NCI-H1436 (cell line): ENCODE results near the gene OR1J4.
"Not testable (repeated sequence)": the region's sequence is repeated elsewhere in the genome, so short reads cannot be mapped to it uniquely, and the experiment has no call there.

ENCODE experiments used
- DNase-seq: peaks from one replicate; lab custom pipeline; 2025; lab: John Stamatoyannopoulos, UW

OR1J4 gene, protein sequence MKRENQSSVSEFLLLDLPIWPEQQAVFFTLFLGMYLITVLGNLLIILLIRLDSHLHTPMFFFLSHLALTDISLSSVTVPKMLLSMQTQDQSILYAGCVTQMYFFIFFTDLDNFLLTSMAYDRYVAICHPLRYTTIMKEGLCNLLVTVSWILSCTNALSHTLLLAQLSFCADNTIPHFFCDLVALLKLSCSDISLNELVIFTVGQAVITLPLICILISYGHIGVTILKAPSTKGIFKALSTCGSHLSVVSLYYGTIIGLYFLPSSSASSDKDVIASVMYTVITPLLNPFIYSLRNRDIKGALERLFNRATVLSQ

DNA sequence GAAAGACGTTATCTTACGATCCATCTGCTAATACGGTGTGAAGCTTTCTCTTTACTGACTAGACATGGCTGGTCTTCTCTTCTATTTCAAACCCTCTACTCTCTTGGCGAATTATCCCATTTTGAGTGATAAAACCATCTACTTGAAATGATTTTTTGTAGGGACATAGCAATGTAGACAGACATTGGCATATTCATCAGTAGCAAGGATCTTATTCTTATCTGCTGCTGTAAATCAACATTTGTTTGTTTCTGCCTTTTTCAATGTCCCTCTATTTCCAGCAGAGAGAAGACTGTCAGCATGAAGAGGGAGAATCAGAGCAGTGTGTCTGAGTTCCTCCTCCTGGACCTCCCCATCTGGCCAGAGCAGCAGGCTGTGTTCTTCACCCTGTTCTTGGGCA is at the start of gene OR1J4:
OR1J4 (plus strand) TSS at position 301 of the 400 bp plus-strand sequence; CDS start at position 301, 0 bp downstream.
- no peak for DNase-seq

- DNase-seq: no peak
Measured at GRCh38 chr9:122474561-122474960, 44.4 kb upstream of the OR1J4 start.

GRCh38 chr9:122475717-122476116 is 43.2 kb upstream of the OR1J4 start:
- DNase-seq: no peak

DNA sequence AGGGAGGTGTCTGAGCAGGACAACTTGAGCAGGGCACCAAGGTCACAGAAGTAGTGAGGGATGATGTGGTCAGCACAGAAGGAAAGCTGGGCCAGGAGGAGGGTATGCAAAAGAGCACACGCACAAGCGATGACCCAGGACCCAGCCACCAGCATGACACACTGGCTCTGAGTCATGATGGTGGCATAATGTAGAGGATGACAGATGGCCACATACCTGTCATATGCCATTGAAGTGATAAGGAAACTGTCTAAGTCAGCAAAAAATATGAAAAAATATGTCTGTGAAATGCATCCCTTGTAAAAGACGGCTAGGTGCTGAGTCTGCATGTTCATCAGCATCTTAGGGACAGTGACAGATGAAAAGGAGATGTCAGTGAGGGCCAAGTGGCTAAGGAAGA is 41.6 kb upstream of the OR1J4 start:
- DNase-seq: no peak

DNA sequence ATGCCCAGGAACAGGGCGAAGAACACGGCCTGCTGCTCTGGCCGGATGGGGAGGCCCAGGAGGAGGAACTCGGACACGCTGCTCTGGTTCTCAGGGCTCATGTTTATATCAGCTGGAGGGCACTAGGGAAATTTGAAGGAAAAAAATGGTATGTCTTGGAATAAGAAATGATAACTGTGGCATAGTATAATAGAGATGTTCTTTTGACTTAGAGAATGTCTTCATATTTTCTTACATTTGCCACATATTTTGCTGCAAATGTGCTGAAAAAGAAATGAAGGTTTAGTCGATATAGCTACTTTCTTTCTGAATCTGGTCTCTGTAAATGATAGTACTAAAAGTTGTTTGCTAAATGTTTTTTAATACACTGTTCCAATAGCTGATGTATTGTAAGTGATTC is 41.1 kb upstream of the OR1J4 start, which contains the start of gene OR1J1:
OR1J1 (minus strand) TSS at position 101 of the 400 bp plus-strand sequence; CDS start at position 101, 0 bp downstream.
- DNase-seq: no peak

GRCh38 chr9:122479062-122479461 is 39.9 kb upstream of the OR1J4 start:
- no peak for DNase-seq

GRCh38 chr9:122498883-122499288 is 20.1 kb upstream of the OR1J4 start:
- DNase-seq: peak; percentile 19

- no peak for DNase-seq
Measured at GRCh38 chr9:122506964-122507363, 12.0 kb upstream of the OR1J4 start.

DNA sequence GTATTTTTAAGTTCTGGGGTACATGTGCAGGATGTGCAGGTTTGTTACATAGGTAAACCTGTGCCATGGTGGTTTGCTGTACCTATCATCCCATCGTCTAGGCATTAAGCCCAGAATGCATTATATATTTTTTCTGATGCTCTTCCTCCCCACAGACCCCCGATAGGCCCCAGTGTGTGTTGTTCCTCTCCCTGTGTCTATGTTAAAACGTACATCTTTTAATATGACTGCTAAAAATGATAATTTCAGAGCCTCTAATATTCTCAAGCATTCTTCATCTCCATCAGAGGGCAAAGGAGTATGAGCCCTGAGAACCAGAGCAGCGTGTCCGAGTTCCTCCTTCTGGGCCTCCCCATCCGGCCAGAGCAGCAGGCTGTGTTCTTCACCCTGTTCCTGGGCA is 8.4 kb upstream of the OR1J4 start, which contains the start of gene OR1J2:
OR1J2 (plus strand) TSS at position 301 of the 400 bp plus-strand sequence; CDS start at position 301, 0 bp downstream.
- no peak for DNase-seq

GRCh38 chr9:122518226-122518625 is 715 bp upstream of the OR1J4 start:
- DNase-seq: no peak

DNA sequence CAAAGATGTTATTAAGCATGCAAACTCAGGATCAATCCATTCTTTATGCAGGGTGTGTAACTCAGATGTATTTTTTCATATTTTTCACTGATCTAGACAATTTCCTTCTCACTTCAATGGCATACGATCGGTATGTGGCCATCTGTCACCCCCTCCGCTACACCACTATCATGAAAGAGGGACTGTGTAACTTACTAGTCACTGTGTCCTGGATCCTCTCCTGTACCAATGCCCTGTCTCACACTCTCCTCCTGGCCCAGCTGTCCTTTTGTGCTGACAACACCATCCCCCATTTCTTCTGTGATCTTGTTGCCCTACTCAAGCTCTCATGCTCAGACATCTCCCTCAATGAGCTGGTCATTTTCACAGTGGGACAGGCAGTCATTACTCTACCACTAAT is 435 bp downstream of the OR1J4 start:
- no peak for DNase-seq

DNA sequence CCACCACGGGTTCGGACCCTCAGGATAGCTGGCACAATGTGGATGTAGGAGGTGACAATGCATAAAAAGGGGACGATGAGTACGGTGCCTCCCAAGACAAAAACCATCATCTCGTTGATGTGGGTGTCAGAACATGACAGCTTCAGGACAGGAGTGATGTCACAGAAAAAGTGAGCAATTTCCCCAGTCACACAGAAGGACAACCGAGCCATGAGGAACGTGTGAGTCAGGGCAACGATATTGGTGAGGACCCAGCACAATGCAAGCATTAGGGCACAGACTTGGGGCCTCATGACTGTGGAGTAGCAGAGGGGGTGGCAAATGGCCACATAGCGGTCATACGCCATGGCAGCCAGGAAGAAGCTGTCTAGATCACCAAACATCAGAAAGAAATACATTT is 7.7 kb downstream of the OR1J4 start:
- DNase-seq: no peak

DNA sequence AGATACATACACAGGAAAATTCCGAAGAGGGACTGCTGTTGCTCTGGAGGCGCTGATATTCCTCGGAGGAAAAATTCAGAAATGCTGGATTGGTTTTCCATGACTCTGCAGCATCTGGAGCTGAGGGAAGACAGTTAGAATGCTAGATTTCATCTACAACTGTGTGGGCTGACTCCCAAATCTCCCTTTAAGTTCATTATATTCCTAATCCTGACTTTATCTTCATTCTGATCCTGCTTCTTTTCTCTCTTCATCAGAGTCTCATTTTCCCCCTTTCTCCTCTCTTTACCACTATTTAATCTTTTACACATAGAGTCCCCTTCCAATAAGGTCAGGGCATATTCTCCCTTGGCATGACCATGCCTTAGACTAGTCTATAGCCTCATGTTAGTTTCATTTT is 8.3 kb downstream of the OR1J4 start, which contains the start of gene OR1N1:
OR1N1 (minus strand) TSS at position 101 of the 400 bp plus-strand sequence; CDS start at position 101, 0 bp downstream.
- no peak for DNase-seq

GRCh38 chr9:122531157-122531556 is 12.2 kb downstream of the OR1J4 start:
- DNase-seq: not testable (repeated sequence)

GRCh38 chr9:122536134-122536533 is 17.2 kb downstream of the OR1J4 start:
- DNase-seq: no peak

GRCh38 chr9:122537066-122537465 is 18.1 kb downstream of the OR1J4 start:
- DNase-seq: not testable (repeated sequence)

DNA sequence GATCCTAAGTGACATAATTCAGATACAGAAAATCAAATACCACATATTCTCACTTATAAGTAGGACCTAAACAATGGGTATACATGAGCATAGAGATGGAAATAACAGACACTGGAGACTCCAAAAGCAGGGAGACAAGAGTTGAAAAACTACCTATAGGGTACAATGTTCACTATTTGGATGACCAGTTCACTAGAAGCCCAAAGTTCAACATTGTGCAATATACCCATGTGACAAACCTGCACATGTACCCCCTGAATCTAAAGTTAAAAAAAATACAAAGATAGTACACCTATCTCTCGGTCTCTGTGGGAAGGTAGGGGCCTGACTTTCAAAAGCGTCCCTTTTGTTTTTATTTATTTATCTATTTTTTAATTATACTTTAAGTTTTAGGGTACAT is 19.8 kb downstream of the OR1J4 start:
- DNase-seq: no peak

DNA sequence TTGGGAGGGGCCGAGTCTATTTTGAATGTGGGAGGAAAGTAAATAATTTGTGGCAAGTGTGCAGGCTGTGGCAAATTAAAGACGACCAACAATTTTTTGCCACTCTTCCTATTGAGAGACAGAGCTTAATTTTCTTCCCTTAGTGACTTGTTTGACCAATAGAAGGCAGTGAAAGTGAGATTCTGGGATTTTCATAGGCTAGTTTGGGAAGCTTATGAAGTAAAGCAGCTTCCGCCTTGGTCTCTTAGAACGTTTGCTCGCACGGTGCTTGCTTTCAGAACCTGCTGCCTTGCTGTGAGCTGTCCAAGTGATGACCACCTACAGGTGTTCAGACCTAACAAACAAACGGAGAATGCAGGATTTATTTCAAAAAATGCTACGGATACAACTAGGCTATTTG is 27.3 kb downstream of the OR1J4 start:
- DNase-seq: no peak

DNA sequence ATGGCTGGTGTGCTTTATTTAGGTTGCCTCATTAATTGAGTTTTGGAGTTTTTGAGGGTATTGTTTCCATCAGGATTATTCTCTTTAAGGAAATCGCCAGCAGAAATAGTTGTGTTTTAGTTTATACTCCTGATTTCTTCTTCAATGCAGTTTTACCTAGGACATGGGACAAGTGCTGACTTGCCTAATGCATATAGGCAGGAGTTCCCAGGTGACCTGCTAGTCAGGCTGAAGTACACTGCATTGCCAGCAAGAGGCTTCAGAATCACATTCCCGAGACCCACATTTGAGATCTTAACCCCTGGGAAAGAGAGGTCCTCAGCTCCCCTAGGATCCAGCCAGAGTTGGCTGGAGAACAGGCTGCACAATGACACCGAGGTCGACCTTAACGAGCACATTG is 32.4 kb downstream of the OR1J4 start:
- no peak for DNase-seq

- no peak for DNase-seq
Measured at GRCh38 chr9:122552812-122553211, 33.9 kb downstream of the OR1J4 start, which contains the start of gene OR1N2. TSS of gene OR1N2 (plus strand) at chr9:122553112. CDS start at chr9:122553212, 100 bp downstream.

DNA sequence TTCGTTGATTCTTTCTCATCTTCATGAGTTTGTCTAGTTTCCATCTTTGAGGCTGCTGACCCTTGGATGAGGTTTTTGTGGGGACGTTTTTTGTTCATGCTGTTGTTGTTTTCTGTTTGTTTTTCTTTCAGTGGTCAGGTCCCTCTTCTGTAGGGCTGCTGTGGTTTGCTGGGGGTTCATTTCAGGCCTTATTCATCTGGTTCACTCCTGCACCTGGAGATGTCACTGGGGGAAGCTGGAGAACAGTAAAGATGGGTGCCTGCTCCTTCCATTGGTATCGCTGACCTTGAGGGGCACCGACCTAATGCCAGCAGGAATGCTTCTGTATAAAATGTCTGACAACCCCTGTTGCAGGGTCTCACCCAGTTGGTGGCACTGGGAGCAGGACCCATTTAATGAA is 42.5 kb downstream of the OR1J4 start:
- no peak for DNase-seq

DNA sequence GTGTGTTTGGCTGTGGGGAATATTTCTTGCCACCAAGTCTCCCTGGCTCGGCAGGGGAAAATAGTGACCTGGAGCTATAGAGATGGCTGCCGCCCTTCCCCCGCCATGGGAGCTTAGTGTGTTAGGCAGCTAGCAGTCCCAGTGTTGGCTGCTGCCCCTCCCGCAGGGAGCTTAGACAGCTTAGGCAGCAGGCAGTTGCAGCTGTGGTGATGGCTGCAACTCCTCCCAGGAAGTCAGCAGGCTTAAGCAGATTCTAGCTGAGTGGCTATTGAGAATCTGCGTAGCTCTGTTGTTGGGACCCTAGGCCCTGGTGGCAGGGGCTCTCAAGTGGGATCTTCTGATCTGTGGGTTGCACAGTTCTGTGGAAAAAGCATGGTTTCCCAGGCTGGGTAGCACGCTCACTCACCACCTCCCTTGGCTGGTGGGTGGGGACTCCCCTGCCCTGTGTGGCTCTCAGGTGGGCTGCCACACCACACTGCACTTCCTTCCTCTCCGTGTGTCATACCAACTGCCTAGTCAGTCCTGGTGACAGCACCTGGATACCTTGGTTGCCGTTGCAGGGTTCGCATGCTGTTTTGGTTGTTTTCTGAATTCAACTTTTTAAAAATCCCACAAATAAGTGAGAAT is 43.3 kb downstream of the OR1J4 start:
- DNase-seq: no peak

GRCh38 chr9:122567901-122568300 is 49.0 kb downstream of the OR1J4 start:
- no peak for DNase-seq
